ENCODE results near the gene ALPK3.

GRCh38 chr15:84773716-84774115, 43.4 kb upstream of the ALPK3 start:
- TF ChIP-seq CTCF (conservative IDR thresholded peaks at IDR 0.05) (no peak), ZFX (IDR thresholded peaks at IDR 0.05) (no peak)

Measured in C4-2B (cell line).